Activated naive CD4-positive, alpha-beta T cell treated with anti-CD3 and anti-CD28 coated beads, Interleukin-2, amount 50 U/mL, for 16 hours (primary cell): ENCODE data around the gene HELZ.
"Not testable (repeated sequence)": the region's sequence is repeated elsewhere in the genome, so short reads cannot be mapped to it uniquely, and the experiment has no call there.

Source experiments
- DNase-seq: peaks from one replicate; pipeline ENCODE4 v3.0.0-alpha.2; 2020

HELZ gene

DNA sequence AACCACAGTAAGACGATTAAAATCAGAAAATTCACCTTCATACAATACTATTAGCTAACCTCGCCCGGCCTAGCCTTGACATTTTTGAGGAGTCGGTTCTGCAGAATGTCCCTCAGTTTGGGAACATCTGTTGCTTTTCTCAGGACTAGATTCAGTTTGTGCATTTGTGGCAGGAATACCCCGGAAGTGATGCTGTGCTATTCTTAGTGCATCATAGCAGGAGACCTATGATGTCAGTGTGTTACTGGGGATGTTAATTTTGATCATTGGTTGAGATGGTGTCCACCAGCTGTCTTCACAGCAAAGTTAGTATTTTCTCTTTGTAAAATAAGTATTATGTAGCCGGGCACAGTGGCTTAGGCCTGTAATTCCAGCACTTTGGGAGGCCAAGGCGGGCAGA, 21.5 kb upstream of the HELZ start:
- no peak for DNase-seq

DNA sequence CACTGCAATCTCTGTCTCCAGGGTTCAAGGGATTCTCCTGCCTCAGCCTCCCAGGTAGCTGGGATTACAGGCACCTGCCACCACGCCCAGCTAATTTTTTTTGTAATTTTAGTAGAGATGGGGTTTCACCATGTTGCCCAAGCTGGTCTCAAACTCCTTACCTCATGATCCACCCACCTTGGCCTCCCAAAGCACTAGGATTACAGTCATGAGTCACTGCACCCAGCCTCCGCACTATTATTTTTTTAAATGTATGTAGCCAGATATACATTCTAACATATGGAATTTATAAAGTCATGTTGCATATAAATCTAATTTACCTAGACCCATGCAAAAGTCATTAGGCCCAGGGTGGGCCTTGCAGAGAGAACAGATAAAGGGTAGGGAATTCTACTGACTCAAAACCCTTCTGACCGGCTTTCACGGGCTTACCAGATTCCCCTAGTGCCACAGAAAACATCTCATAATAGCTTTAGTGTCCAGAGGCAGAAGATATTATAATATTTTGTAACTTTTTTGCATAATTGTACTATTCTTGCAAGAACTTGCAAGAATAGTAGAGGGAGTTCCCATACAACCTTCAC, 20.5 kb upstream of the HELZ start:
- DNase-seq, result no peak

- DNase-seq, result no peak
These were observed 17.6 kb upstream of the HELZ start for GRCh38 chr17:67262435-67263117.

DNA sequence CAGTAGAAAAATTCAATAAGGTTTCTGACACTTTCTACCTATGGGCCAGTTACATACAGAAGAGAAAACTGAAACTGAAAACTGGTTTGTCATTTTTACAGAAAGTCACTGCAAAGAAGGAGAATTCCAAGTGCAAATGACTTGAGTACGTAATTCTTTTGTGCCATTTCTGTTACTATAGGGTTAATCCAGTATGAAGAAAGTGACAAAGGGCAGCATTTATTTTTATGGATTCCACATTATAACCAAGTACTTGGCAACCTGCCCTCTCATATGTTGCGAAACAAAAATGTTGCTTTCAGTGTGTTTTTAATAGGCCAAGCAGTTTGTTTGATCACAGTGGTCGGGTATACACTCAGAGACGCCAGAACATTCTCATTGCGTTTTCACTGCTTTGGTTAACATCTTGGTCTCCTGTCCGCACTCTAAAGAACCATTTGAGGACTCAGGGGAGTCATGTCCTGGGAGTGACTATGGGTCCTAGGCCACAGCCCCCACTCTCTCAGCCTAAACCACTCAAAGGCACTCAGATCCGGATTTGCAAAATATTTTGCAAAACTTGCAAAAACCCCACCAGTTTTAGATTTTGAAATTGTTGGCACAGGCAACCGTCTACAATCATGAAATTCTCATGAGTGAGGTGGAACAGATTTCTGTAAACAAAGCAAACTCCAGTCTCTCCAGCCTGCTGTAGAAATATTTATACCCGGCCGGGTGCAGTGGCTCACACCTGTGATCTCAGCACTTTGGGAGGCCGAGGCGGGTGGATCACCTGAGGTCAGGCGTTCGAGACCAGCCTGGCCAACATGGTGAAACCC, 15.4 kb upstream of the HELZ start:
- DNase-seq, result no peak

DNA sequence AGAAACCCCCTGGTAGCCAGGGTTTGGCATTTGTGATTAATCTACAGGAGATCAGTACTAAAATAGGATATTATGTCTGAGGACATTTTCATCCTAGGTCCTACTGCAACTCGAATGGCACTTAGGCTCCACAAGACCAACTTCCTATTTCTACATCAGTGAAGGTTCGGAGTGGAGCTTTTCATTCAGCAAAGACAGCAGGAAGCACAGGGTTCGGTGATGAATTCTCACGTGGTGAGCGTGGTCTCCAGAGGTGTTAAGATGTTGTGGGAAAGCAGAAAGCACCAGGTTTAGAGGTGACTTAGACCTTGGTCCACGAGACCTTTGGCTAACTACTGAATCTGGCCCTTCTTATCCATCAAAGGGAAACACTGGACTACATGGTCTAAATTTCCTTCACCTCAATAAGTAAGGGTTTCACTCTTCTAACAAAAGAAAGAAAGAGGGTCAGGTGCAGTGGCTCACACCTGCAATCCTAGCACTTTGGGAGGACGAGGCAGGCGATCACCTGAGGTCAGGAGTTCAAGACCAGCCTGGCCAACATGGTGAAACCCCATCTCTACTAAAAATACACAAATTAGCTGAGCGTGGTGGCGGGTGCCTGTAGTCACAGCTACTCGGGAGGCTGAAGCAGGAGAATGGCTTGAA, 13.9 kb upstream of the HELZ start:
- no peak for DNase-seq

DNA sequence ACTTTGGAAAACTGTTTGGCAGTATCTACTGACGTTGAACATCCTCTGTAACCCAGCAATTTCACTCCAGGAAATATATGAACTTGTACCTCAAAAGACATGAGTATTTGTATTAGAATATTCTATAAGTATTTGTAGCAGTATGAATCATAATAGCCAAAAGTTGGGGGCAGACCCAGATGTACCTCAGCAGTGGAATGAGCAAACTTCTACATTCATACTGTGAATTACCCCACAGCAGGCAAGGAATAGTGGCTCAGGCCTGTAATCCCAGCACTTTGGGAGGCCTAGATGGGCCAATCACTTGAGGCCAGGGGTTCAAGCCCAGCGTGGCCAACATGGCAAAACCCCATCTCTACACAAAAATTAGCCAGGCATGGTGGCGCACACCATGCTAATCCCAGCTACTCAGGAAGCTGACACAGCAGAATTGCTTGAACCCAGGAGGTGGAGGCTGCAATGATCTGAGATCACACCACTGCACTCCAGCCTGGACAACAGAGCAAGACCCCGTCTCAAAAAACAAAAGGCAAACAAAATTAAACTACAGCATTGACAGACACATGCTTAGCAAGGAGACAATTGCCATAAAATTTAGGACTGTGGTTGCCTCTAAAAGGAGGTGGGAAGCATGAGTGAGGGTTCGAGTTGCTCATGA, 11.2 kb upstream of the HELZ start:
- no peak for DNase-seq

GRCh38 chr17:67253384-67253783, 8.4 kb upstream of the HELZ start:
- no peak for DNase-seq

GRCh38 chr17:67251586-67251985, 6.6 kb upstream of the HELZ start:
- DNase-seq, result not testable (repeated sequence)

DNA sequence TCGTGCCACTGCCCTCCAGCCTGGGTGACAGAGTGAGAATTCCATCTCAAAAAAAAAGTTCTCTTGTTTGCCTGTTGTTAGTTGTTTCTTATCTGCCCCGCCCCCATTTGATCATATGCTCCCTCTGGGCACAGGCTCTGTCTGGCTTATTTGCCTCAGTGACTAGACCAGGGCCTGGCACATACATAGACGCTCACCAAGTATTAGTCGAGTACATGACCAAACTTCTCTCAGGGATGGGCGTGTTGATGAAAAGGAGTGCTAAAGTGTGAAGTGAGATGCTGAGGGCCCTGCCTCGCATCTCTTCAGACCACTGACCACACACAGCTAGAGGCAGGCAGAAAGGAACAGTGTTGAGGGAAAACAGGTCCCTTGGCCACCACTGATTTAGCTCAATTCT, 3.3 kb upstream of the HELZ start:
- DNase-seq, result no peak

DNA sequence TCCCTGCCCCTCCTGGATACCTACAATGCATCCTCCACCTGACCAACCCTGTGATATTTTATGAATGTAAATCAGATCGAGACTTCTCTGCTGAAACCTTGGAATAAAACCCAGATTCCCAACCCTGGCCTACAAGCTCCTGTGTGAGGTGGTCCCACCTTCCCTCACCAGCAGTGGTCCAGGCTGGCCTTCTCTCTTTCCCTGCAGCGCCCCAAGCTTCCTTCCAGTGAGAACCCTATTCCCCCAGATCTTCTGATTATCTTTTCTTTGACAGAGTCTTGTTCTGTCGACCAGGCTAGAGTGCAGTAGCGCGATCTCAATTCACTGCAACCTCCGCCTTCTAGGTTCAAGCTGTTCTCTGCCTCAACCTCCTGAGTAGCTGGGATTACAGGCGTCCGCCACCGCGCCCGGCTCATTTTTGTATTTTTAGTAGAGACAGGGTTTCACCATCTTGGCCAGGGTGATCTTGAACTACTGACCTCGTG, 2.5 kb upstream of the HELZ start:
- DNase-seq, result no peak

DNA sequence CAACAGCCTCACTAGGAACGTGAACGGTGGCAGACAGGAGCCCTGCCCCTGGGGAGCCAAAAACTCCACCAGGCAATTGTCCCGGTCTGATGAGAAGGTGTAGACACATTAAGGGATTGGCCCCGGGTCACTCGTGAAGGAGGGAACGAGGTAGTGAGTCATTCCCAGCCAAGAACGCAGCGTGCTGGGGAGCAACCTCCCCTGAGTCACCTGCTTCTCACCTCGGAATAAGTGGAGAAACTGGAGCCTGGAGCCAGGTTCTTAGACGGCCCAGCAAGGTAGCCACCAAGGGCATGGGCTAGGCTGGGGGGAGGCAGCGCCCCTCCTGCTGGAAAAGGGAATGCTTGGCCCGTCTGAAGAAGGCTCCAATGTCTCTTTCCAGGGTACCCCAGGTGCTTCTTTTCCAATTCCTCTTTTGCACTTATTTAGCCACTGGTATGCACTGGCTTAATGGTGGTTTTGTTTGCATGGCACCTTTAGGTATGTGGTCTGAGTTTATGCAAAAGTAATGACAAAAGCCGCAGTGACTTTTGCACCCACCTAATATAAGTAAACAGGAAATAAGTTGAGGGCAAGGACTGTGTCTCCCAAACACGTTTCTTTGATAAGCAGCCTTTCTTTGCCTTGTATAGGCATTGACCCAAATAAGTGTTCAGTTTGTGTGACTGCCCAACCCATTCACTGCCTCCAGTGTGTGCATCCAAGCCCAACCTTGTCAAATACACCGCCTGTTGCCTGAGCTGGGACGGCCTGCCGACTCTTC, 1.8 kb upstream of the HELZ start:
- no peak for DNase-seq

- DNase-seq, result no peak
These were observed 1.3 kb upstream of the HELZ start for GRCh38 chr17:67246403-67246652.

- peak; percentile 65 for DNase-seq
These were observed 852 bp upstream of the HELZ start for GRCh38 chr17:67245694-67246402.

DNA sequence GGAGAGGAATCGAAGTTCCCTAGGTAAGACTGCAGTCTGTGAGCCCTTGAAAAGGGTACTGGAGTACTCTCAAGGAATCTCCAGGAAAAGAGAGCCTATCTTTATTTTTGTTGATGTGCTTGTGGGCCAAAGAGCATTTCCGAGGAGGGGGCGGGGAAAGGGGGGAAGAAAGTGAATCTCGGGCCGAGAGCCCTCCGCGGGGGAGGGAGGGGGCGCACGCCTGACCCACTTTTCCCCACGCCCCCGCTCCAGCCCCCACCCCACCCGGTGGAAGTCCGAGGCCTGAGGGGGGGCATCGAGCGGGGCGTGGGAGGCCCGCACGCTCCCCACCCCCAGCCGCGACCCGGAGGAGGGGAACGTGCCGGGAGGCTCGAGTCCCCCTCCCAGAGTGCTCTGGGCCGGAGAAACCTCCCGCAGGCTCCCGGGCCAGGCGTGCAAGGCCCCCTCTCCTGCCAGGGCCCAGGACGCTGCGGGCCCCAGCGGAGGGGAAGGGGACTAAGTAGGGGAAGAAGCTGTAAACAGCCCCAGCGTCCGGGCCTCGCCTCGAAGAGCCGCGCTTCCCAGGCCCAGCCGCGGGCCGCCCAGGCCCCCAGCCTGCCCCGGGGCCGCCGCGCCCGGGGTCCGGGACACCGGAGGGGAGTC, 444 bp downstream of the HELZ start:
- no peak for DNase-seq

- no peak for DNase-seq
These were observed 1.7 kb downstream of the HELZ start for GRCh38 chr17:67243284-67243683.

DNA sequence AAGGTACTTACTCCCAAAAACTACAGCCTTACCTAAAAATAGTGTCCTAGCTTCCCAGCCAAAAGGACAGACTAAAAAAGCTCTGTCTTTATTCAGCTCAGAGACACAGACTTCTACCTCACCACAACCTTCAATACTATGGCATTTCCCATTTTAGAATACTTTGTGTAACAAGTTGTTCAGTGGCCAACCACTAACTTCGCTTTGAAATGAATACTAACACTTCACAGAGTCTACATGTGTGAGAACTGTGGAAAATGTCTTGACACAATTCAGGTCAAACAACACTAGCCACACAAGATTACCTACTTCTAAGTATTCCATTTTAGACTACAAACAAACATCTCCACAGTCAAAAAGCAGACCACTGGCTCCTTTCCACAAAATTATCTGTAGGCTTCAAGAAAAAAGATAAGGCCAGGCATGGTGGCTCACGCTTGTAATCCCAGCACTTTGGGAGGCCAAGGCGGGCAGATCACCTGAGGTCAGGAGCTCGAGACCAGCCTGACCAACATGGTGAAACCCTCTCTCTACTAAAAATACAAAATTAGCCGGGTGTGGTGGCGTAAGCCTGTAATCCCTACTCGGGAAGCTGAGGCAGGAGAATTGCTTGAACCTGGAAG, 3.2 kb downstream of the HELZ start:
- no peak for DNase-seq

GRCh38 chr17:67239597-67239996, 5.4 kb downstream of the HELZ start:
- no peak for DNase-seq

DNA sequence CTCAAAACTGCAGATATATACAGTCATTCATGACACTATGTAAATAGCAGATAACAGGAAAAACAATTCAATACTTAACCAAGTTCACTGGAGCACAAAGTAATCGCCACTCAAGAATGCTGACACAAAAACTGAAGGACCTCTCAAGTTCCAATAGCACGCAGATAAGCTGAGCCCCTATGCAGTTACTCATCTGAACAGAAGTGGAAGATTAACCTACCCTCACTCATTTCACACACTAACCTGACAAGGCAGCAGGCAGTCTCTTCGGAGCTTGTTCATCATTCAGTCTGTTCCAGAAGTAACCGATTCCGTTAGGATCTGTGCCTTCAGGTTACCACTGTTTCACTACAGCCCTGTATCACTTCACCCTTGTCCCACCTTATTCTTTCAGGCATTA, 6.0 kb downstream of the HELZ start:
- DNase-seq, result no peak

- DNase-seq, result no peak
These were observed 12.6 kb downstream of the HELZ start for GRCh38 chr17:67232441-67232840.

GRCh38 chr17:67229109-67229955, 15.7 kb downstream of the HELZ start:
- DNase-seq, result no peak
